Upper lobe of right lung (tissue), 1 donor: ENCODE results near the gene PXDN. TPM values are rescaled to one million over a fixed set of nuclear protein-coding genes. Genes with fewer than 3 reads are reported as not detected.

Experiments
- ATAC-seq: fragments of 200-7000 bp; cut with Tn5 transposase; one replicate; pipeline ENCODE4 v1.9.1; 2020; ENCODE audit warnings: mild to moderate bottlenecking, moderate library complexity
- DNase-seq: peaks from one replicate; pipeline ENCODE4 v3.0.0-alpha.2; 2020
- H3K27ac ChIP-seq: fragments of 200-600 bp; one replicate; pipeline ENCODE4 v1.8.0; 2022
- H3K27me3 ChIP-seq: fragments of 200-600 bp; one replicate; pipeline ENCODE4 v1.8.0; 2022; ENCODE audit warnings: mild to moderate bottlenecking
- H3K36me3 ChIP-seq: fragments of 200-600 bp; one replicate; pipeline ENCODE4 v1.8.0; 2022
- H3K4me1 ChIP-seq: fragments of 200-600 bp; one replicate; pipeline ENCODE4 v1.8.0; 2022
- H3K4me3 ChIP-seq: fragments of 200-600 bp; one replicate; pipeline ENCODE4 v1.8.0; 2022; ENCODE audit warnings: mild to moderate bottlenecking
- H3K9me3 ChIP-seq: fragments of 200-600 bp; one replicate; pipeline ENCODE4 v1.8.0; 2022
- CTCF ChIP-seq: fragments of 200-600 bp; IDR thresholded peaks from one replicate; pipeline ENCODE4 v1.8.0; 2022; ENCODE audit warnings: antibody characterized with exemption
- intact Hi-C: fragments of 100-400 bp; cut with DNase I; formaldehyde crosslinking; loops from one replicate; pipeline ENCODE4 v1.11.0; 2022
- total RNA-seq: library from RNA; stranded (reverse); fragmentation: NEBNext Ultra II Directional; extraction: Animal tissue kit (Norgen Biotek cat#: 25700); gene quantifications from one replicate; pipeline ENCODE4 v1.2.1, GENCODE V29; 2021
- donor health status: DM: no; HTN: yes; CAD: no; lungs with severe emphysema.

PXDN gene
- total RNA-seq, 1 donor from 2014 or later: 58.4 TPM

DNA sequence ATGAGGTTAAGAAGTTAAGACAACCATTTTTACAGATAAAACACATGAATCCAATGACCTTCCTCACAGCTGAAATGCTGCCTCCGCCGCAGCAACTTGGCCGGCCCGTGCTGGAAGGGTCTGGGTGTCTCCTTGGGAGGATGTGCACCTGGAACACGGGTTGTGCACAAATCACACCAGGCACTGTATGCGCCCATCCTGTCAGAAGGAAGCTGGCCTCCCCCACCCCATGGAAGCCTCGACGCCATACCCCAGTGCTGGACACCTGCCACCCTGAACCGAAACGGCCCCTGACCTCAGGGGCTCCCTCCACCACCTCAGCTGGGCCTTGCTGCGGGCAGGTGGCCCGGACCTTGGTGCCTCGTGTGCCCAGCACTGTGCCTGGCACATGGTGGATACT, 111.8 kb downstream of the PXDN start:
- ATAC-seq (no peak), DNase-seq (no peak)
- intact Hi-C loops: no loop called here
- Histone ChIP-seq H3K27me3 (no peaks in the 10 kb centered on the region), H3K4me1 (peaks cover 7% of the 10 kb centered on the region), H3K27ac (no peak overlapping the region), H3K36me3 (peaks cover 20% of the 10 kb centered on the region), H3K9me3 (no peaks in the 10 kb centered on the region), H3K4me3 (no peak overlapping the region)
- no peak for TF ChIP-seq CTCF

- intact Hi-C loops: no loop called here
- Histone ChIP-seq H3K36me3 (peaks cover 20% of the 10 kb centered on the region), H3K27me3 (no peaks in the 10 kb centered on the region), H3K4me1 (peaks cover 7% of the 10 kb centered on the region), H3K4me3 (no peak overlapping the region), H3K9me3 (no peaks in the 10 kb centered on the region), H3K27ac (no peak overlapping the region)
- no peak for TF ChIP-seq CTCF
- peak; percentile 54 for ATAC-seq
- DNase-seq: no peak
Measured at GRCh38 chr2:1632002-1632348, 112.3 kb downstream of the PXDN start.

- peaks cover 7% of the 10 kb centered on the region for H3K4me1 ChIP-seq
- TF ChIP-seq CTCF: no peak
- no peak overlapping the region for H3K4me3 ChIP-seq
- H3K27me3 ChIP-seq: no peaks in the 10 kb centered on the region
- ATAC-seq: no peak
- no peak overlapping the region for H3K27ac ChIP-seq
- H3K9me3 ChIP-seq: no peaks in the 10 kb centered on the region
- intact Hi-C loops: no loop called here
- no peak for DNase-seq
- H3K36me3 ChIP-seq: peaks cover 17% of the 10 kb centered on the region
Measured at GRCh38 chr2:1631292-1632001, 112.9 kb downstream of the PXDN start.

- Histone ChIP-seq H3K4me3 (no peak overlapping the region), H3K27me3 (no peaks in the 10 kb centered on the region), H3K9me3 (no peaks in the 10 kb centered on the region), H3K27ac (no peak overlapping the region), H3K36me3 (peaks cover 6% of the 10 kb centered on the region), H3K4me1 (peaks cover 14% of the 10 kb centered on the region)
- ATAC-seq: peak; percentile 45
- TF ChIP-seq CTCF: no peak
- DNase-seq: no peak
- intact Hi-C loops: no loop called here
Measured at GRCh38 chr2:1628893-1629292, 115.4 kb downstream of the PXDN start.

DNA sequence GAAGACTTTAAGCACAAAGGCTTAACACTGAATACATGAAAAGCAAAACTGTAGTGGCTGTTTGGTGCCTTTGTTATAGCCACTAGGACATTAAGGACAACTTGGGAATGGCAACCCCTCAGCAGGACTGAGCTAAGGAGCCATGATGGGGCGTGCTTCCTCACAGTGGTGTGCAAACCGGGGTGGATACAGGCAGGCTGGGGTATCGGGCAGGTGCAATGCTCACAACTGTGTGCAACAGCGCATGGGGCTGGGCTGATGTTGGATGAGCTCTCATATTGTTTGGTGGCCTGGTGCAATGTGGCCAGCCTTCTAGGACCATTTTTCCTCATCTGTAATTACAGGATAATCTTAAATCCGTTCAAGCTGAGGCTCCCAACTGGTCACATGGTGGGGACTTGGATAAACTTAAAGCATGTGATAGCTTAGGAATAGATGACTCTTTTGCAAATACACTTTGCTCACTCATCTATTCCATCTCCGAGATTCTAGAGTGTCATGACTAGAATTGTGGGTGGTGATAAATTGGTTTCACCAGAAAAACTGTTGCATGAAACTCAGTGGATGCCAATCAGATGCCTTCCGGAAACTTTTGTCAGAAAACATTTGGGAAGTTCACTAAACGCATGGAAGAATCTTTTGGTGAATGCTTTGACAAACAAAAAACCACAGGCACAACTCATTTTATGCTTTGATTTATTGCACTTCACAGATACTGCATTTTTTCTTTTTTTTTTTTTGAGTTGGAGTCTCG, 116.5 kb downstream of the PXDN start:
- ATAC-seq: no peak
- H3K9me3 ChIP-seq: no peaks in the 10 kb centered on the region
- no peak for TF ChIP-seq CTCF
- no peaks in the 10 kb centered on the region for H3K27me3 ChIP-seq
- H3K27ac ChIP-seq: no peak overlapping the region
- no peak for DNase-seq
- intact Hi-C loops: no loop called here
- peaks cover 14% of the 10 kb centered on the region for H3K4me1 ChIP-seq
- no peaks in the 10 kb centered on the region for H3K36me3 ChIP-seq
- H3K4me3 ChIP-seq: no peak overlapping the region
